Adrenal gland (tissue), 12 donors: ENCODE measurements around the gene TBC1D16. TPM values are rescaled to one million over a fixed set of nuclear protein-coding genes. Genes with fewer than 3 reads are reported as not detected.

Experiments used
- DNase-seq, 7 donors: peaks; one replicate each; pipeline ENCODE4 v3.0.0-alpha.2; 2019 to 2020
- H3K27ac ChIP-seq, 5 donors: fragments of 200-600 bp; sonication (generic) in 4 of 5; 1 replicate in 3 of 5; 2 replicates in 2 of 5; pipeline versions ENCODE4 v1.5.1 to v1.8.0; 2016 to 2020; ENCODE audit warnings: mild to moderate bottlenecking in 1 of 5
- H3K27me3 ChIP-seq: fragments of 200-600 bp; 2 replicates; pipeline ENCODE4 v1.8.0; 2021
- H3K36me3 ChIP-seq, 2 donors: fragments of 200-600 bp; replicated peaks in 1 of 2; 1 replicate in 1 of 2; 2 replicates in 1 of 2; pipeline versions ENCODE4 v1.5.1 to v1.8.0; 2018 to 2022
- H3K4me1 ChIP-seq, 2 donors: fragments of 200-600 bp; replicated peaks in 1 of 2; 1 replicate in 1 of 2; 2 replicates in 1 of 2; pipeline versions ENCODE4 v1.5.1 to v1.8.0; 2018 to 2021
- H3K4me3 ChIP-seq, 4 donors: fragments of 200-600 bp; sonication (generic) in 3 of 4; one replicate each; pipeline ENCODE4 v1.5.1; 2016 to 2018
- H3K9me3 ChIP-seq, 3 donors: fragments of 200-600 bp; sonication (generic) in 1 of 3; replicated peaks in 1 of 3; 1 replicate in 2 of 3; 2 replicates in 1 of 3; pipeline versions ENCODE4 v1.5.1 to v1.8.0; 2016 to 2021
- POLR2A ChIP-seq, 2 donors: fragments of 450-650 bp; IDR thresholded peaks; one replicate each; pipeline ENCODE4 v1.6.1; 2017; ENCODE audit warnings: antibody characterized with exemption in 2 of 2, mild to moderate bottlenecking in 2 of 2, moderate library complexity in 1 of 2
- WGBS, 4 donors: extraction: QIAGEN DNeasy Blood & Tissue Kit in 2 of 4; methylation state at CpG; one replicate each; pipeline versions ENCODE4 v1.1.5 to v1.1.7; 2013 to 2017; 5-methylcytosine and 5-hydroxymethylcytosine counted together
- intact Hi-C, 2 donors: fragments of 100-400 bp; cut with DNase I; formaldehyde crosslinking; loops; one replicate each; pipeline versions ENCODE4 v1.14.1 to v1.15.0; 2022 to 2023
- polyA plus RNA-seq, 3 donors: library from polyadenylated mRNA; stranded (reverse); fragments of 200-250 nt in 2 of 3; fragments of 350-450 nt in 1 of 3; fragmentation: Illumina TruSeq in 1 of 3; extraction: RNeasy Lipid Tissue Mini Kit (QIAGEN cat#74804) in 1 of 3; gene quantifications; one replicate each; pipeline ENCODE4 v1.2.3, GENCODE V29; 2013 to 2014
- total RNA-seq, 9 donors: library from RNA; depleted of rRNA in 4 of 9; stranded (reverse); fragments of >200 nt in 4 of 9; fragments of 120-200 nt in 1 of 9; fragmentation: NEBNext Ultra II Directional in 1 of 9; extraction: Animal tissue kit (Norgen Biotek cat#: 25700) in 1 of 9; gene quantifications; one replicate each; pipeline versions ENCODE4 v1.1.0 to v1.2.4, GENCODE V29; 2013 to 2023
- TF ChIP-seq, protein P1 (sequence below), 6 experiments: fragments of 450-650 bp in 4 of 6; fragments of 200-600 bp in 2 of 6; sonication (generic) in 1 of 6; IDR thresholded peaks; 1 replicate in 5 of 6; 2 replicates in 1 of 6; pipeline versions ENCODE4 v1.5.1 to v1.8.0; 2016 to 2021; ENCODE audit warnings: antibody characterized with exemption in 6 of 6, mild to moderate bottlenecking in 2 of 6, moderate library complexity in 1 of 6
- donor health status: healthy with polysubstance abuse.
- donor health status: Bipolar disorder and iron deficiency.
- donor health status: DM: yes; HTN: yes; CAD: no.
- donor health status: DM: no; HTN: no; CAD: no.
- donor health status: DM: no; HTN: no; CAD: no.
- donor health status: DM: yes; HTN: yes; CAD: no.

Gene TBC1D16
- total and polyA plus RNA-seq, 12 donors, result 4.2 to 62.5 (median 29.5) TPM

DNA sequence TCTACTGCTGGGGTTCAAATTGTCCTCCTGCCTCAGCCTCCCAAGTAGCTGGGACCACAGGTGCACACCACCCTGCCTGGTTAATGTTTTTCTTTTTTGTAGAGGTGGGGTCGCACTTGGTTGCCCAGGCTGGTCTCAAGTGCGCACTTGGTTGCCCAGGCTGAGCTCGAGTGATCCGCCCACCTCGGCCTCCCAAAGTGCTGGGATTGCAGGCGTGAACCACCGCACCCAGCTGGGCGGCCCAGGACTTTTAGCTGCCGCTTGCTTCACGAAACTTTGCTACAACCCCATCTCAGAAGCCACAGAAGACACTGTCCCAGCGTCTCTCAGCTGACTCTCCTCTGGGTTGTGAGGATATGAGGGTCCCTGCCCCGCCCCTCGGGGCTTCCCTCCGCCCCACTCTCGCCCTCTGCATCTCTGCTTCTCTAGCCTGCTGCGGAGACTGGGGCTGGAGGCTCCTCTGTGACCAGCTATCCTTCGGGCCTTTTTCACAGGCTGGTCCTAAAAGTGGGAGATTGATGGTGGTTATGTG, 147.6 kb downstream of the TBC1D16 start:
- Histone ChIP-seq H3K9me3 (no peaks in the 10 kb centered on the region), H3K27ac (no peak overlapping the region), H3K27me3 (peaks cover 8% of the 10 kb centered on the region), H3K36me3 (no peaks in the 10 kb centered on the region), H3K4me1 (peaks cover 0 to 3% of the 10 kb centered on the region in 2 donors), H3K4me3 (no peak overlapping the region)
- WGBS, 4 donors, result 82 to 92% (median 88%) methylated on average over 17 of the region's 17 CpGs
- DNase-seq, result no peak
- TF ChIP-seq POLR2A (IDR thresholded peaks at IDR 0.05), result no peak
- TF ChIP-seq, protein P1, sequence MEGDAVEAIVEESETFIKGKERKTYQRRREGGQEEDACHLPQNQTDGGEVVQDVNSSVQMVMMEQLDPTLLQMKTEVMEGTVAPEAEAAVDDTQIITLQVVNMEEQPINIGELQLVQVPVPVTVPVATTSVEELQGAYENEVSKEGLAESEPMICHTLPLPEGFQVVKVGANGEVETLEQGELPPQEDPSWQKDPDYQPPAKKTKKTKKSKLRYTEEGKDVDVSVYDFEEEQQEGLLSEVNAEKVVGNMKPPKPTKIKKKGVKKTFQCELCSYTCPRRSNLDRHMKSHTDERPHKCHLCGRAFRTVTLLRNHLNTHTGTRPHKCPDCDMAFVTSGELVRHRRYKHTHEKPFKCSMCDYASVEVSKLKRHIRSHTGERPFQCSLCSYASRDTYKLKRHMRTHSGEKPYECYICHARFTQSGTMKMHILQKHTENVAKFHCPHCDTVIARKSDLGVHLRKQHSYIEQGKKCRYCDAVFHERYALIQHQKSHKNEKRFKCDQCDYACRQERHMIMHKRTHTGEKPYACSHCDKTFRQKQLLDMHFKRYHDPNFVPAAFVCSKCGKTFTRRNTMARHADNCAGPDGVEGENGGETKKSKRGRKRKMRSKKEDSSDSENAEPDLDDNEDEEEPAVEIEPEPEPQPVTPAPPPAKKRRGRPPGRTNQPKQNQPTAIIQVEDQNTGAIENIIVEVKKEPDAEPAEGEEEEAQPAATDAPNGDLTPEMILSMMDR (IDR thresholded peaks at IDR 0.05), result no peak
- intact Hi-C loops, result no loop called here

DNA sequence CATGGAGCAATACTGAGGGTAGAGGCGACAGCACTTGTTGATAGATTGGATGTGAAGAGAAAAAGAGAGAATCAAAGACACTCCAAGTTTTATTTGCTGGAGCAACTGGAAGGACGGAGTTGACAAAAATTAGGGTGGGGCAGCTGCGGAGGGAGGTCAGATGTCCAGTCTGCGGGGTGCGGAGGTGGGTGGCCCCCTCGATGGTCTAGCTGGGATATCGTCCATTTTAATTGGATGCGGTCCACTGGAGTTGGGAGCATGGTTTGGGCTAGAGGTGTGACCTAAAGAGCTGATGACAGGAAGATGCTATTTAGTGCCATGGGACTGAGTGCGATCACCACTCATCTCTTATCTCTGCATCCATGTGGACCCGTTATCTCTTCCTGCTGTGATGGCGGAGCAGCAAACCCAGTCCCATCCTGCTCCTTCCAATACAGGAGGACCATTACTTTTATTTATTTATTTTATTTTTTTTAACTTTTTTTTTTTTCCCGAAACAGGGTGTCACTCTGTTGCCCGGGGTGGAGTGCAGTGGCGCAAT, 148.2 kb downstream of the TBC1D16 start:
- H3K27me3 ChIP-seq, result peaks cover 8% of the 10 kb centered on the region
- H3K27ac ChIP-seq, result no peak overlapping the region
- 83 to 89% (median 86%) methylated on average over 14 of the region's 14 CpGs for WGBS, 4 donors
- intact Hi-C loops, result no loop called here
- no peak overlapping the region for H3K4me3 ChIP-seq
- no peaks in the 10 kb centered on the region for H3K36me3 ChIP-seq
- peaks cover 0 to 3% of the 10 kb centered on the region in 2 donors for H3K4me1 ChIP-seq
- DNase-seq, result no peak
- TF ChIP-seq POLR2A (IDR thresholded peaks at IDR 0.05), result no peak
- TF ChIP-seq, protein P1 (IDR thresholded peaks at IDR 0.05), result no peak
- H3K9me3 ChIP-seq, result no peaks in the 10 kb centered on the region

DNA sequence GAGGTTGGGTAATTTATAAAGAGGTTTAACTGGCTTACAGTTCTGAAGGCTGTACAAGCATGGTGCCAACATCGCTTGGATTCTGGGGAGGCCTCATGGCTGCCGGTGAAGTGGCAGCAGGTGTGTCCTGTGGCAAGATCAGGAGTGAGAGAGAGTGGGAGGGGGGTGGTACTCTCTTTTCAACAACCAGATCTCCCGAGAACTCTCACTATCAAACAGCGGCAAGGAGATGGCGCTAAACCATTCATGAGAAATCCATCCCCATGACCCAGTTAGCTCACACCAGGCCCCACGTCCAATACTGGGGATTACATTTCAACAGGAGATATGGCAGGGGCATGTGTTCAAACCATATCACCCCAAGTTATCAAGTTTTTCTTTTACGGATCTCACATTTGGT, 152.5 kb downstream of the TBC1D16 start:
- no peak overlapping the region for H3K27ac ChIP-seq
- no peak for DNase-seq
- H3K9me3 ChIP-seq, result no peaks in the 10 kb centered on the region
- no peak for TF ChIP-seq POLR2A (IDR thresholded peaks at IDR 0.05)
- H3K36me3 ChIP-seq, result no peaks in the 10 kb centered on the region
- H3K4me1 ChIP-seq, result no peaks in the 10 kb centered on the region
- intact Hi-C loops, result no loop called here
- H3K27me3 ChIP-seq, result peaks cover 5% of the 10 kb centered on the region
- 78 to 80% (median 79%) methylated on average over 7 of the region's 7 CpGs for WGBS, 4 donors
- H3K4me3 ChIP-seq, result no peak overlapping the region

Other genes with a start within 250 kb of the TBC1D16 start
- gene CBX8, start 238.8 kb downstream of the TBC1D16 start, total RNA-seq, result 10 to 100 TPM in 1 of 9 donors, 1 to 10 TPM in 7, under 1 TPM in 1; 0.85 to 10.6 (median 6.0) TPM
- 1 to 10 TPM; 1.0 to 7.4 (median 4.4) TPM for gene CBX8, start 238.8 kb downstream of the TBC1D16 start, polyA plus RNA-seq
- gene CBX4, start 196.4 kb downstream of the TBC1D16 start, total RNA-seq, result 10 to 100 TPM; 15.1 to 39.3 (median 23.7) TPM
- gene CBX4, start 196.4 kb downstream of the TBC1D16 start, polyA plus RNA-seq, result 10 to 100 TPM in 1 of 3 donors, 1 to 10 TPM in 2; 5.4 to 10.1 (median 7.6) TPM
- 10 to 100 TPM in 3 of 9 donors, 1 to 10 TPM in 6; 2.7 to 15.7 (median 6.0) TPM for gene CCDC40, start 770 bp upstream of the TBC1D16 start, total RNA-seq
- gene CCDC40, start 770 bp upstream of the TBC1D16 start, polyA plus RNA-seq, result 10 to 100 TPM in 1 of 3 donors, 1 to 10 TPM in 2; 2.1 to 11.6 (median 3.7) TPM
- 100 to 1,000 TPM in 5 of 9 donors, 10 to 100 TPM in 4; 21.2 to 170 (median 125) TPM for gene GAA, start 65.7 kb upstream of the TBC1D16 start, total RNA-seq
- 10 to 100 TPM in 2 of 3 donors, 1 to 10 TPM in 1; 5.6 to 96.5 (median 52.3) TPM for gene GAA, start 65.7 kb upstream of the TBC1D16 start, polyA plus RNA-seq
- gene EIF4A3, start 111.3 kb upstream of the TBC1D16 start, total RNA-seq, result 100 to 1,000 TPM in 3 of 9 donors, 10 to 100 TPM in 6; 31.0 to 161 (median 91.3) TPM
- gene EIF4A3, start 111.3 kb upstream of the TBC1D16 start, polyA plus RNA-seq, result 100 to 1,000 TPM in 1 of 3 donors, 10 to 100 TPM in 2; 31.2 to 146 (median 35.5) TPM
- 1 to 10 TPM in 6 of 9 donors, under 1 TPM in 3; 0.30 to 3.4 (median 1.5) TPM for gene CARD14, start 134.2 kb upstream of the TBC1D16 start, total RNA-seq
- 1 to 10 TPM in 1 of 3 donors, under 1 TPM in 2; 0.72 to 1.1 (median 0.81) TPM for gene CARD14, start 134.2 kb upstream of the TBC1D16 start, polyA plus RNA-seq
- gene SGSH, start 184.5 kb upstream of the TBC1D16 start, total RNA-seq, result 100 to 1,000 TPM in 4 of 9 donors, 10 to 100 TPM in 5; 46.8 to 194 (median 71.3) TPM
- 100 to 1,000 TPM in 2 of 3 donors, 10 to 100 TPM in 1; 33.3 to 167 (median 136) TPM for gene SGSH, start 184.5 kb upstream of the TBC1D16 start, polyA plus RNA-seq
- gene SLC26A11, start 184.6 kb upstream of the TBC1D16 start, total RNA-seq, result 100 to 1,000 TPM in 1 of 9 donors, 10 to 100 TPM in 8; 27.0 to 101 (median 48.7) TPM
- gene SLC26A11, start 184.6 kb upstream of the TBC1D16 start, polyA plus RNA-seq, result 10 to 100 TPM; 14.0 to 78.3 (median 58.2) TPM
- 100 to 1,000 TPM in 7 of 9 donors, 10 to 100 TPM in 2; 52.0 to 182 (median 134) TPM for gene RNF213, start 225.0 kb upstream of the TBC1D16 start, total RNA-seq
- gene RNF213, start 225.0 kb upstream of the TBC1D16 start, polyA plus RNA-seq, result 100 to 1,000 TPM in 1 of 3 donors, 10 to 100 TPM in 2; 51.1 to 123 (median 78.2) TPM